ENCODE data around the gene PSTPIP2. TPM values are rescaled to one million over a fixed set of nuclear protein-coding genes. Genes with fewer than 3 reads are reported as not detected.

The PSTPIP2 gene
- total and polyA plus RNA-seq, 9 of the 15 experiments (the other 6 are each of a cell fraction or from before 2014, with no cell fraction given) = 14.0 to 45.7 (median 27.1) TPM

DNA sequence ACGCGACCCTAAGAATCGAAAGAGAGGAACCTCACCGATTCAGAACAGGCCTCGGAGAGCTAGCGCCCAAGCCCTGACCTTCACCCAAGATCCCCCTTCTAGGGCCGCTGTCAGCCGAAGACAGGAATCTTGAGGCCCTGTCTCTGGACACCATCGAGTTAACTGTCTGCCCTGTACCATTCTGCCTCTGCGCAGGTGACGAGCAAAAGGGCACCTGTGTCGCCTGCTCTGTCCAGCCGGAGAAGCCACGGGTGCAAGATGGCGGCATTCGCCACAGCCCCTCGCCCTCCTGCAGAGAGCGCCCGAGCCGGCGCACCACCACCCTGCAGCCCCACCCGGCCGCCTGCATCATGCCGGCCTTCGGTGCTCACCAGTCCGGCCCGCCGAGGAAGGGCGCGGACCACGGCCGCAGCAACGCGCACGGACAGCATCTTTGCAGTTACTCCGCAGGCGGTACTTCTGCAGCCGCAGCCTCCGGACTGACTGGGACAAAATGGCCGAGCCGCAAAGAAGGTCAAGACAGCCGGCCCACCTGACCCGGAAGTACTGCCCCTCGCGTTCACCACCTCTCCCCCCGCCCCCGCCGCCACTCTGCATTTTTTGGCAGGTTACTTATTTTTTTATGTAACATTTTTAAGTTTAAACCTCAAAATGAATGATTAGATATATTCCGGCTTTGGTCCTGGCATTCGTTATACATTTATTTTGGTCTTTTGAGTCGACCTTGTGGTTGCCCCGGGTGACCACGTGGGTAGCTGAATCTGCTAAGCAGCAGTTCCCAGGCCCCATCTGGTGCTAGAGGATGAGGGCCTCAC is 25.9 kb upstream of the PSTPIP2 start, which contains the start of gene ATP5F1A (continued):
- TF ChIP-seq CHD1 (IDR thresholded peaks at IDR 0.05; ENCODE audit: low read length) (no peak), FOSL1 (tag; conservative IDR thresholded peaks at IDR 0.05) (no peak), KDM1A (IDR thresholded peaks at IDR 0.05) (no peak), PTTG1 (tag; IDR thresholded peaks at IDR 0.05; ENCODE audit: low read depth) (no peak), PYGO2 (tag; IDR thresholded peaks at IDR 0.05) (no peak), ADNP (tag; IDR thresholded peaks at IDR 0.05) (no peak), XRCC5 (IDR thresholded peaks at IDR 0.05; ENCODE audit: low read depth, low read length) (no peak), ZNF253 (CRISPR knock-in tag; conservative IDR thresholded peaks at IDR 0.05) (no peak), ZNF551 (CRISPR knock-in tag; IDR thresholded peaks at IDR 0.05) (no peak), POU5F1 (IDR thresholded peaks at IDR 0.05; ENCODE audit: borderline replicate concordance, low read depth, low read length, partially characterized antibody) (no peak), COPS2 (conservative IDR thresholded peaks at IDR 0.05) (no peak), TEAD4 (IDR thresholded peaks at IDR 0.05; ENCODE audit: low read length) (0 out of 2 replicates have a peak, but pooled peaks have one; percentile 25), TEAD4 (CRISPR knock-in tag; IDR thresholded peaks at IDR 0.05; ENCODE audit: borderline replicate concordance) (no peak), YBX1 (IDR thresholded peaks at IDR 0.05) (no peak), TCF7L2 (IDR thresholded peaks at IDR 0.05; ENCODE audit: low read depth, low read length) (no peak), SIN3B (IDR thresholded peaks at IDR 0.05; ENCODE audit: low read depth) (peak; percentile 62; the same call in 1 of the 2 replicates), RBM17 (IDR thresholded peaks at IDR 0.05; ENCODE audit: borderline replicate concordance, low read depth, low read length) (no peak), TRIM24 (IDR thresholded peaks at IDR 0.05) (no peak), SMAD3 (CRISPR knock-in tag; conservative IDR thresholded peaks at IDR 0.05) (0 out of 2 replicates have a peak, but pooled peaks have one; percentile 38), CREM (IDR thresholded peaks at IDR 0.05; ENCODE audit: low read depth) (peak; percentile 22; the same call in 1 of the 2 replicates)
- TF ChIP-seq, protein P1, sequence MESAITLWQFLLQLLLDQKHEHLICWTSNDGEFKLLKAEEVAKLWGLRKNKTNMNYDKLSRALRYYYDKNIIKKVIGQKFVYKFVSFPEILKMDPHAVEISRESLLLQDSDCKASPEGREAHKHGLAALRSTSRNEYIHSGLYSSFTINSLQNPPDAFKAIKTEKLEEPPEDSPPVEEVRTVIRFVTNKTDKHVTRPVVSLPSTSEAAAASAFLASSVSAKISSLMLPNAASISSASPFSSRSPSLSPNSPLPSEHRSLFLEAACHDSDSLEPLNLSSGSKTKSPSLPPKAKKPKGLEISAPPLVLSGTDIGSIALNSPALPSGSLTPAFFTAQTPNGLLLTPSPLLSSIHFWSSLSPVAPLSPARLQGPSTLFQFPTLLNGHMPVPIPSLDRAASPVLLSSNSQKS (CRISPR knock-in tag; IDR thresholded peaks at IDR 0.05) = no peak
- TF ChIP-seq, protein P2, sequence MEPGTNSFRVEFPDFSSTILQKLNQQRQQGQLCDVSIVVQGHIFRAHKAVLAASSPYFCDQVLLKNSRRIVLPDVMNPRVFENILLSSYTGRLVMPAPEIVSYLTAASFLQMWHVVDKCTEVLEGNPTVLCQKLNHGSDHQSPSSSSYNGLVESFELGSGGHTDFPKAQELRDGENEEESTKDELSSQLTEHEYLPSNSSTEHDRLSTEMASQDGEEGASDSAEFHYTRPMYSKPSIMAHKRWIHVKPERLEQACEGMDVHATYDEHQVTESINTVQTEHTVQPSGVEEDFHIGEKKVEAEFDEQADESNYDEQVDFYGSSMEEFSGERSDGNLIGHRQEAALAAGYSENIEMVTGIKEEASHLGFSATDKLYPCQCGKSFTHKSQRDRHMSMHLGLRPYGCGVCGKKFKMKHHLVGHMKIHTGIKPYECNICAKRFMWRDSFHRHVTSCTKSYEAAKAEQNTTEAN (CRISPR knock-in tag; IDR thresholded peaks at IDR 0.05) = no peak
- TF ChIP-seq, protein P3, sequence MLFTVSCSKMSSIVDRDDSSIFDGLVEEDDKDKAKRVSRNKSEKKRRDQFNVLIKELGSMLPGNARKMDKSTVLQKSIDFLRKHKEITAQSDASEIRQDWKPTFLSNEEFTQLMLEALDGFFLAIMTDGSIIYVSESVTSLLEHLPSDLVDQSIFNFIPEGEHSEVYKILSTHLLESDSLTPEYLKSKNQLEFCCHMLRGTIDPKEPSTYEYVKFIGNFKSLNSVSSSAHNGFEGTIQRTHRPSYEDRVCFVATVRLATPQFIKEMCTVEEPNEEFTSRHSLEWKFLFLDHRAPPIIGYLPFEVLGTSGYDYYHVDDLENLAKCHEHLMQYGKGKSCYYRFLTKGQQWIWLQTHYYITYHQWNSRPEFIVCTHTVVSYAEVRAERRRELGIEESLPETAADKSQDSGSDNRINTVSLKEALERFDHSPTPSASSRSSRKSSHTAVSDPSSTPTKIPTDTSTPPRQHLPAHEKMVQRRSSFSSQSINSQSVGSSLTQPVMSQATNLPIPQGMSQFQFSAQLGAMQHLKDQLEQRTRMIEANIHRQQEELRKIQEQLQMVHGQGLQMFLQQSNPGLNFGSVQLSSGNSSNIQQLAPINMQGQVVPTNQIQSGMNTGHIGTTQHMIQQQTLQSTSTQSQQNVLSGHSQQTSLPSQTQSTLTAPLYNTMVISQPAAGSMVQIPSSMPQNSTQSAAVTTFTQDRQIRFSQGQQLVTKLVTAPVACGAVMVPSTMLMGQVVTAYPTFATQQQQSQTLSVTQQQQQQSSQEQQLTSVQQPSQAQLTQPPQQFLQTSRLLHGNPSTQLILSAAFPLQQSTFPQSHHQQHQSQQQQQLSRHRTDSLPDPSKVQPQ (CRISPR knock-in tag; IDR thresholded peaks at IDR 0.05; ENCODE audit: borderline replicate concordance) = no peak
- TF ChIP-seq, protein P4, sequence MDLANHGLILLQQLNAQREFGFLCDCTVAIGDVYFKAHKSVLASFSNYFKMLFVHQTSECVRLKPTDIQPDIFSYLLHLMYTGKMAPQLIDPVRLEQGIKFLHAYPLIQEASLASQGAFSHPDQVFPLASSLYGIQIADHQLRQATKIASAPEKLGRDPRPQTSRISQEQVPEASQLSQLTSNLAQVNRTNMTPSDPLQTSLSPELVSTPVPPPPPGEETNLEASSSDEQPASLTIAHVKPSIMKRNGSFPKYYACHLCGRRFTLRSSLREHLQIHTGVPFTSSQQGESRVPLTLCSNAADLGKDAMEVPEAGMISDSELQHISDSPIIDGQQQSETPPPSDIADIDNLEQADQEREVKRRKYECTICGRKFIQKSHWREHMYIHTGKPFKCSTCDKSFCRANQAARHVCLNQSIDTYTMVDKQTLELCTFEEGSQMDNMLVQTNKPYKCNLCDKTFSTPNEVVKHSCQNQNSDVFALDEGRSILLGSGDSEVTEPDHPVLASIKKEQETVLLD (IDR thresholded peaks at IDR 0.05) = no peak
